Urinary bladder (tissue), 2 donors: ENCODE data around the gene KCTD4. TPM values are rescaled to one million over a fixed set of nuclear protein-coding genes. Genes with fewer than 3 reads are reported as not detected.

Source experiments
- polyA plus RNA-seq: library from polyadenylated mRNA; stranded (reverse); fragments of 200-250 nt; gene quantifications from one replicate; pipeline ENCODE4 v1.2.3, GENCODE V29; 2013
- total RNA-seq: library from RNA; depleted of rRNA; stranded (reverse); fragments of >200 nt; gene quantifications from one replicate; pipeline ENCODE4 v1.2.3, GENCODE V29; 2014
- donor health status: healthy.

The KCTD4 gene
- total and polyA plus RNA-seq, 2 donors: 0.04 to 0.26 TPM

Other genes with a start within 250 kb of the KCTD4 start
- gene NUFIP1, start 211.6 kb downstream of the KCTD4 start, total RNA-seq: 8.8 TPM
- gene NUFIP1, start 211.6 kb downstream of the KCTD4 start, polyA plus RNA-seq: 3.5 TPM
- gene GPALPP1, start 211.5 kb downstream of the KCTD4 start, total RNA-seq: 46.8 TPM
- gene GPALPP1, start 211.5 kb downstream of the KCTD4 start, polyA plus RNA-seq: 19.1 TPM
- 30.7 TPM for gene GTF2F2, start 80.5 kb downstream of the KCTD4 start, total RNA-seq
- gene GTF2F2, start 80.5 kb downstream of the KCTD4 start, polyA plus RNA-seq: 21.3 TPM
- gene TPT1, start 140.1 kb upstream of the KCTD4 start, total RNA-seq: 4,976 TPM
- gene TPT1, start 140.1 kb upstream of the KCTD4 start, polyA plus RNA-seq: 5,644 TPM
- 11.9 TPM for gene SLC25A30, start 217.3 kb upstream of the KCTD4 start, total RNA-seq
- 9.0 TPM for gene SLC25A30, start 217.3 kb upstream of the KCTD4 start, polyA plus RNA-seq